ENCODE data around the gene PUS3.

GRCh38 chr11:125887373-125888324 lies 15.4 kb downstream of the PUS3 start, which contains the start of gene HYLS1:
- TF ChIP-seq CTCF (conservative IDR thresholded peaks at IDR 0.05) = no peak
- TF ChIP-seq EZH2 (IDR thresholded peaks at IDR 0.05; ENCODE audit: low read depth) = no peak
